Small intestine (tissue), 7 donors: ENCODE measurements around the gene GPR137B. TPM values are rescaled to one million over a fixed set of nuclear protein-coding genes. Genes with fewer than 3 reads are reported as not detected.

Experiments used
- DNase-seq, 2 donors: peaks; one replicate each; pipeline versions ENCODE4 v3.0.0 to v3.0.0-alpha.2; 2013
- FAIRE-seq: peaks from 2 replicates; lab custom pipeline; 2012; peaks lifted over from hg19 to GRCh38; lab: Jason Lieb, UNC
- H3K27ac ChIP-seq, 3 donors: one replicate each; pipeline ENCODE4 v1.5.1; 2013; ENCODE audit warnings: low read length in 2 of 3, mild to moderate bottlenecking in 2 of 3, control low read depth in 1 of 3, inconsistent platforms in 1 of 3, low read depth in 1 of 3, moderate library complexity in 1 of 3
- H3K27me3 ChIP-seq, 3 donors: one replicate each; pipeline ENCODE4 v1.6.1; 2013; ENCODE audit warnings: low read length in 3 of 3, inconsistent platforms in 1 of 3; ENCODE audit not compliant: control insufficient read depth in 3 of 3, insufficient read depth in 3 of 3
- H3K36me3 ChIP-seq, 3 donors: one replicate each; pipeline ENCODE4 v1.6.1; 2013; ENCODE audit warnings: low read length in 3 of 3, inconsistent platforms in 1 of 3, low read depth in 1 of 3, mild to moderate bottlenecking in 1 of 3, moderate library complexity in 1 of 3; ENCODE audit not compliant: control insufficient read depth in 3 of 3, insufficient read depth in 2 of 3
- H3K4me1 ChIP-seq, 3 donors: one replicate each; pipeline ENCODE4 v1.6.1; 2013; ENCODE audit warnings: low read length in 2 of 3, inconsistent platforms in 1 of 3, low read depth in 1 of 3, mild to moderate bottlenecking in 1 of 3, moderate library complexity in 1 of 3; ENCODE audit not compliant: control insufficient read depth in 3 of 3, insufficient read depth in 2 of 3
- H3K4me3 ChIP-seq, 3 donors: one replicate each; pipeline ENCODE4 v1.5.1; 2013; ENCODE audit warnings: low read length in 3 of 3, control low read depth in 1 of 3, inconsistent platforms in 1 of 3, low read depth in 1 of 3, mild to moderate bottlenecking in 1 of 3, moderate library complexity in 1 of 3
- H3K9me3 ChIP-seq, 2 donors: one replicate each; pipeline ENCODE4 v1.6.1; 2013; ENCODE audit warnings: low read depth in 1 of 2, low read length in 1 of 2; ENCODE audit not compliant: control insufficient read depth in 2 of 2, insufficient read depth in 1 of 2
- WGBS, 3 donors: extraction: QIAGEN DNeasy Blood & Tissue Kit; methylation state at CpG; one replicate each; pipeline ENCODE4 v1.1.7; 2013; 5-methylcytosine and 5-hydroxymethylcytosine counted together
- polyA plus RNA-seq, 4 donors: library from polyadenylated mRNA; stranded (reverse) in 3 of 4; unstranded in 1 of 4; fragments of 200-250 nt in 3 of 4; fragments of 120-200 nt in 1 of 4; gene quantifications; one replicate each; pipeline versions ENCODE4 v1.2.1 to v1.2.3, GENCODE V29; 2013
- donor health status: healthy with polysubstance abuse.
- donor health status: control.
- donor health status: control.
- donor health status: Bipolar disorder and iron deficiency.
- donor health status: healthy.

GPR137B gene
- polyA plus RNA-seq, 4 donors: 2.0 to 8.2 (median 5.7) TPM

DNA sequence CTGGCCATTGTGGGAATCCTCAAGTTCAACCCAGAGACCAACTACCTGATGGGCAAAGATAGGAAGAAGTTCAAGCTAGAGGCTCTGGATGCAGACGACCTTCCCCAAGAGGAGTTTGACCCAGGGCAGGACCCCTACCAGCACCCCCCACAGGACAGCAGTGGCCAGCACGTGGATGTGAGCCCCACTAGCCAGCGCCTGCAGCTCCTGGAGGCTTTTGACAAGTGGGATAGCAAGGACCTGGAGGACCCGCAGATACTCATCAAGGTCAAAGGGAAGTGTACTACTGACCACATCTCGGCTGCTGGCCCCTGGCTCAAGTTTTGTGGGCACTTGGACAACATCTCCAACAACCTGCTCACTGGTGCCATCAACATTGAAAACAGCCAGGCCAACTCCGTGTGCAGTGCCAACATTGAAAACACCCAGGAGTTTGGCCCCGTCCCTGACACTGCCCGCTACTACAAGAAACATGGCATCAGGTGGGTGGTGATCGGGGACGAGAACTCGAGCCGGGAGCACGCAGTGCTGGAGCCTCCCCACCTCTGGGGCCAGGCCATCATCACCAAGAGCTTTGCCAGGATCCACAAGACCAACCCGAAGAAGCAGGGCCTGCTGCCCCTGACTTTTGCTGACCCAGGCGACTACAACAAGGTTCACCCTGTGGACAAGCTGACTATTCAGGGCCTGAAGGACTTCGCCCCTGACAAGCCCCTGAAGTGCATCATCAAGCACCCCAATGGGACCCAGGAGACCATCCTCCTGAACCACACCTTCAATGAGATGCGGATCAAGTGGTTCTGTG is 30.6 kb upstream of the GPR137B start:
- Histone ChIP-seq H3K27ac (no peak overlapping the region), H3K27me3 (no peaks in the 10 kb centered on the region), H3K9me3 (no peaks in the 10 kb centered on the region), H3K4me1 (no peaks in the 10 kb centered on the region), H3K36me3 (no peaks in the 10 kb centered on the region), H3K4me3 (no peak overlapping the region)
- FAIRE-seq (no peak), DNase-seq (no peak)
- WGBS, 3 donors: 88 to 92% (median 91%) methylated on average over 17 of the region's 17 CpGs

DNA sequence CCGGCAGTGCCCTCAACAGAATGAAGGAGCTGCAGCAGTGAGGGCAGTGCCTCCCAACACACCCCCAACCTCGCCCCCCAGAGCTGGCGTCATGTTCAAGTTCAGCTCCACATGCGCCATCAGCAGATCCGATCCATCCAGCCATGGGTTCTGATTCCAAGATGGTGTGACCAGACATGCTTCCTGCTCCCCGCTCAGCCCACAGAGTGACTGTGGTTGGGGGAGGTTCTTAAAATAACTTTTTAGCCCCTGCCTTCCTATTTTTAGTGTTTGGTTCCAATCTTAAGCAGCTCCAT is 30.1 kb upstream of the GPR137B start:
- Histone ChIP-seq H3K27me3 (no peaks in the 10 kb centered on the region), H3K9me3 (no peaks in the 10 kb centered on the region), H3K4me1 (no peaks in the 10 kb centered on the region), H3K4me3 (no peak overlapping the region), H3K27ac (no peak overlapping the region), H3K36me3 (no peaks in the 10 kb centered on the region)
- FAIRE-seq (no peak), DNase-seq (no peak)
- WGBS, 3 donors: 89 to 99% (median 97%) methylated on average over 6 of the region's 6 CpGs

DNA sequence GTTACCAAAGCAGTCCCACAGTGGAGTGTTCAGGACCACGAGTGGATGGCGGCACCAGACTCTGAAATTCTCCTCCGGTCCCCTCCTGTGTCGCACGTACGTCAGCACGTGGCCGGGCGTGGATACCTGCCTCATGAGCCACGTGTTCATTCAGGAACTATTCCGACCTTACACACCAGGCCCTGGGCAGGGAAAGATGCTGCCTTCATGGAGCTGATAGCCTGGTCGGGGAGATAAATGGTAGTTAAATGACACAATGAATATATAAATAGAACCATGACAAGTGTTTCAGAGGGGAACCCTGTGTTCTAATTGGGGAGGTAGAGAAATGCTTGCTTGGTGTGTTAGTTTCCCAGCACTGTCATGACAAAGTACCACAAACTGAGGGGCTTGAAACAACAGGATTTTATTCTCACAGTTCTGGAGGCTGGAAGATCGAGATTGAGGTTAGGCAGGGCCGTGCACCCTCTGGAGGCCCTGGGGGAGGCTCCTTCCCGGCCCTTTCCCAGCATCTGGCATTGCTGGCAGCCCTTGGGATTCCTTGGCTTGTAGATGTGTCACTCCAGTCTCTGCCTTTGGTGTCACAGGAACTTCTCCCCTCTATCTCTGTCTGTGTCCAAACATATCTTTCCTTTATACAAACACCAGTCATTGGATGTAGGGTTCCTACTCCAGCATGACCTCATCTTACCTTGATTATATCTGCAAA is 28.9 kb upstream of the GPR137B start:
- Histone ChIP-seq H3K4me1 (no peaks in the 10 kb centered on the region), H3K27me3 (no peaks in the 10 kb centered on the region), H3K36me3 (no peaks in the 10 kb centered on the region), H3K9me3 (no peaks in the 10 kb centered on the region), H3K27ac (no peak overlapping the region), H3K4me3 (no peak overlapping the region)
- FAIRE-seq: no peak
- no peak for DNase-seq
- WGBS, 3 donors: 79 to 80% (median 79%) methylated on average over 15 of the region's 15 CpGs

DNA sequence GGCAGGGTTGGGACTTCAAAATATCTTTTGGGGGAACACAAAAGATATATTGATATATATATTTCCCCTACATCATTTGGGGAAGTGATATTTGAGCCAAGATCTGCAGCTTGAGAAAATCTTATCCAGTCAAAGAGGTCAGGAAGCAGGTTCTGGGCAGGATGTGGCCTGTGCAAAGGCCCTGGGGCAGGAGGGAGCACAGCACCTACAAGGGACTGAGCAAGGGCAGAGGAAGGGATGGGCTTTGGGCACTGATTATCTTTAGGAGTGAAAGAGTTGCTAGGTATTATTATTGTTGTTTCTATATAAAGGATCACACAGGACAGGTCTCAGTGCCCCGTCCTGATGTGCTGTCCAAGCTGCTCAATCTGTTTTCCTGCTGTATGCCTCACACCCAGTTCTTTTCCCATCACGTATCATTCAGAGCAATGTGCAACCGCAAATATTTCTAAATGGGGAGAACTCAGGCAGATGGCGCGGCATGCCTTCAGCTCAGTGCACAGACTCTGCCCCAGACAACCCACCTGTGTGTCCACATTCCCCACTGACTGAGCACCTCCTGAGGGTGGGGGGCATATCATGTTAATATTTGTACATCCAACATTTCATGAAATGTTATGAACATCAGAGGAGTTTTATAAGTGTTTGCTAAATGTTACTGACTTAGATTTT is 28.1 kb upstream of the GPR137B start:
- DNase-seq (no peak), FAIRE-seq (no peak)
- H3K27me3 ChIP-seq: no peaks in the 10 kb centered on the region
- H3K36me3 ChIP-seq: no peaks in the 10 kb centered on the region
- 85 to 93% (median 88%) methylated on average over 5 of the region's 5 CpGs for WGBS, 3 donors
- H3K4me3 ChIP-seq: no peak overlapping the region
- H3K27ac ChIP-seq: no peak overlapping the region
- H3K9me3 ChIP-seq: no peaks in the 10 kb centered on the region
- no peaks in the 10 kb centered on the region for H3K4me1 ChIP-seq

DNA sequence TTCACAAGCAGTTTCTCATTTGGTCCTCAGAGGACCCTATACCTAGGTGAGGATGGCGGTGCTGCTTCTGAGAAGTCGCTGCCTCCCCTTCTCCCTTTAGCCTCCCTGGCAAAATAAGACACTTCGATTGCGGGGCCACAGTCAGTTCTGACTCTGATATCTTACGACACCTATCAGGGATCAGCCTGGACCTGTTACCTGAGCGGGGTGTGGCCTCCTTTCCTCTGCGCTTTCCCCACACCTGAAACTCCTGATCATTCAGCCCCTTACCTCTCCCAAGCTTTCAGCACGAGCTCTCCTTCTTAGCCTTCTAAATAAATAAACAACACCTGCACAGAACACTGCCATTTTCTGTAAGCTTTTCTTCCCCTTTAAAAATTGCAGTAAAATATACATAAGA is 24.6 kb upstream of the GPR137B start:
- Histone ChIP-seq H3K27ac (no peak overlapping the region), H3K4me3 (no peak overlapping the region), H3K9me3 (no peaks in the 10 kb centered on the region), H3K4me1 (no peaks in the 10 kb centered on the region), H3K36me3 (no peaks in the 10 kb centered on the region), H3K27me3 (no peaks in the 10 kb centered on the region)
- WGBS, 3 donors: 67 to 73% (median 71%) methylated on average over 8 of the region's 8 CpGs
- no peak for DNase-seq
- no peak for FAIRE-seq

DNA sequence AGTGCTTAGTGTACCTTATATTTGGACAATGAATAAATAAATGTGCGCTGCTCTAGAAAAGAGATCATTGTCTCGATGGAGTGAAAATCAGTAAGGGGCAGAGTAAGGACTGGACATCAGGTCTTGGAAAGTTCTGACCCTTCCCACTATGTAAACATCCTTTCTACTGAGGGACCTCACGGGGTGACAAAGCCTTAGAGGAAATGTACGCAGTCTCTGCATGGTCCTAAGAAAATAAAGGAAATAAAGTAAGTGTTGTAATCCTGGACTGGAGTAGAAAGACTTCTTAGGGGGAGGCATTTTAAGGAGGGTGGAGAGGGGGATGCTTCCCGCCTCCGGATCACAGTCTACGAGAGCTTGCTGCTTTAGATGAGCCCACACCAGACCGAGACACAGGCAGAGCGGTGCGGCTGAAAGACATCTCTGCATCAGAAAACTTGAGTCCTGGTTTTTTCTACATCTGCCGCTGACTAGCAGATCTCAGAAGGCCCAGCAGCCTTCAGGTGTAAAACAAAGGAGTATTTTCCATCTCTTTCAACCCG is 22.3 kb upstream of the GPR137B start:
- no peaks in the 10 kb centered on the region for H3K36me3 ChIP-seq
- no peaks in the 10 kb centered on the region for H3K4me1 ChIP-seq
- H3K4me3 ChIP-seq: no peak overlapping the region
- DNase-seq (no peak), FAIRE-seq (no peak)
- no peaks in the 10 kb centered on the region for H3K9me3 ChIP-seq
- H3K27ac ChIP-seq: no peak overlapping the region
- WGBS, 3 donors: 69 to 88% (median 82%) methylated on average over 12 of the region's 12 CpGs
- H3K27me3 ChIP-seq: no peaks in the 10 kb centered on the region

DNA sequence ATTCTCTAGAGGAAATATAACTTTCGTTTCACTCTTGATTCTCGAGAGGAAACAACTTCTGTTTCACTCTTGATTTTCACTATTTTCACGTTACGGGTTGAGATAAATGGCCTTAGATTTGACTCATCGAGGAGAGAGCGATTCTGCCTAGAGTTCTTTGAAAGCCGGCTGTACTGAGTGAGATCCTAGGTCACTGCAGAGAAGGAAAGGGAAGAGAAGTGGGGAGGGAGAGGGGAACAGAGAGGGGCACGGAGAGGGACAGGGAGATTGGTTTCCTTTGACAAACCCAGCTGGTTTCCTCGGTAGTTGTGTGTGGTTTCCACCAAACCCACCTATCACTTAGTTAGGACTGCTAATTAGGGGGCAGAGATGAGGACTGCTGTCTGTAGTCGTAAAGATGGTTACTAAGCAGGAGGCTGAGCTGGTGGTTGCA is 21.6 kb upstream of the GPR137B start:
- no peak for FAIRE-seq
- Histone ChIP-seq H3K27me3 (no peaks in the 10 kb centered on the region), H3K4me1 (no peaks in the 10 kb centered on the region), H3K36me3 (no peaks in the 10 kb centered on the region), H3K4me3 (no peak overlapping the region), H3K27ac (no peak overlapping the region), H3K9me3 (no peaks in the 10 kb centered on the region)
- DNase-seq: no peak
- 46 to 72% (median 61%) methylated on average over 10 of the region's 10 CpGs for WGBS, 3 donors

DNA sequence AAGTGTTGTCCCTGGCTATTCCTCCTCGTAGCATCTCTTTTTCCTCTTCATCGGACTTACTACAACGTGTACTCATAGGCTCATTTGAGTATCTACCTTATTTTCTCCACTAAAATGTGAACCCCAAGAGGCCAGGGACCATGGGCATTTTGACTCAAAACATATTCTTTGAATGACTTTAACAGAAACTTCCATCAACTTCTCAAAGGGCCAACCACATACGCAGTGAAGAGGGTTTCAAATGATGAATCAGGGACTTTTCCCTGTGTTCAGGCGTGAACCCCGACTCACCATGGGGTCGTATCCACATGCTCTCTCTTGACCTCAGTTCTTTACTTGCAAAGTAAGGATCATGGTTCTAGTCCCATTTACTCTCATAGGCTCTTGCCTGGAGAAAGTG is 20.2 kb upstream of the GPR137B start:
- FAIRE-seq: no peak
- Histone ChIP-seq H3K27me3 (no peaks in the 10 kb centered on the region), H3K27ac (no peak overlapping the region), H3K36me3 (no peaks in the 10 kb centered on the region), H3K4me3 (no peak overlapping the region), H3K4me1 (no peaks in the 10 kb centered on the region), H3K9me3 (no peaks in the 10 kb centered on the region)
- 74 to 87% (median 80%) methylated on average over 7 of the region's 7 CpGs for WGBS, 3 donors
- no peak for DNase-seq
